GM12874 (cell line): ENCODE data around the gene TNFRSF19.

Experiments used
- CTCF ChIP-seq: IDR thresholded peaks from 2 replicates; pipeline ENCODE4 v1.5.1; 2011; ENCODE audit warnings: low read depth, mild to moderate bottlenecking, control low read depth, low read length, moderate library complexity; ENCODE audit not compliant: insufficient read depth

Gene TNFRSF19

GRCh38 chr13:23685416-23685815 is 115.2 kb downstream of the TNFRSF19 start:
- no peak for TF ChIP-seq CTCF

- no peak for TF ChIP-seq CTCF
These were observed 116.7 kb downstream of the TNFRSF19 start for GRCh38 chr13:23686948-23687347.

GRCh38 chr13:23687614-23688013 is 117.4 kb downstream of the TNFRSF19 start:
- TF ChIP-seq CTCF, result no peak

- no peak for TF ChIP-seq CTCF
These were observed 118.1 kb downstream of the TNFRSF19 start for GRCh38 chr13:23688336-23688735.

GRCh38 chr13:23690668-23691067 is 120.5 kb downstream of the TNFRSF19 start:
- no peak for TF ChIP-seq CTCF

- TF ChIP-seq CTCF, result no peak
These were observed 122.6 kb downstream of the TNFRSF19 start for GRCh38 chr13:23692816-23693215.

GRCh38 chr13:23695196-23695595 is 125.0 kb downstream of the TNFRSF19 start:
- TF ChIP-seq CTCF, result no peak
